Hypothalamus (tissue), 51 donors: ENCODE data around the gene CNKSR3.

Source experiments
- DNase-seq, 51 donors: peaks; one replicate each; lab custom pipeline; 2025; lab: John Stamatoyannopoulos, UW

Gene CNKSR3

GRCh38 chr6:154390034-154390433 is 120.5 kb downstream of the CNKSR3 start:
- DNase-seq: no peak

- no peak for DNase-seq
Observed at GRCh38 chr6:154388803-154389202, 121.7 kb downstream of the CNKSR3 start.

GRCh38 chr6:154386848-154387717 is 123.4 kb downstream of the CNKSR3 start:
- DNase-seq: no peak

- DNase-seq: no peak
Observed at GRCh38 chr6:154384191-154384590, 126.3 kb downstream of the CNKSR3 start.

- DNase-seq: no peak
Observed at GRCh38 chr6:154383273-154383672, 127.2 kb downstream of the CNKSR3 start.

- no peak for DNase-seq
Observed at GRCh38 chr6:154382740-154383139, 127.7 kb downstream of the CNKSR3 start.

GRCh38 chr6:154381548-154381947 is 128.9 kb downstream of the CNKSR3 start:
- DNase-seq: no peak

DNA sequence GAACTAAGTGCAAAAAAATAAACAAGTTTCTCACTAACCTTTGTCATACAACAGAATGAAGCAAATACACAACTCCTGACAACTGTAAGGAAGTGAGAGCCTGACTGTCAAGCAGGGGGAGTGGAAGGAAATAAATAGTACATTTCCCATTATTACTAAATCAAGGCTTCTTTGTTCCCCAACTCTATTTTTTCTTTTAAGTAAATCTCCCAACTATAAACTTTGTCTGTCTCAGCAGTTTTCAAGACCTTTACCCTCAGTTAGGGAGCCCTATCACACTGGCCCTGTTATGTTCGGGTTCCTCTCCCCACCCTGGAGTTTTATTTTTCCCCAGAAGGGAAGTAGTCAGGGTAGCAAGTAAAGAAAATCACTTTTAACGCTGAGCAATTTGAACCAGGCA is 129.7 kb downstream of the CNKSR3 start:
- no peak for DNase-seq

GRCh38 chr6:154379585-154379984 is 130.9 kb downstream of the CNKSR3 start:
- no peak for DNase-seq

GRCh38 chr6:154378518-154378917 is 132.0 kb downstream of the CNKSR3 start:
- DNase-seq: no peak

GRCh38 chr6:154377726-154378125 is 132.8 kb downstream of the CNKSR3 start:
- no peak for DNase-seq

- no peak for DNase-seq
Observed at GRCh38 chr6:154373971-154374370, 136.5 kb downstream of the CNKSR3 start.

DNA sequence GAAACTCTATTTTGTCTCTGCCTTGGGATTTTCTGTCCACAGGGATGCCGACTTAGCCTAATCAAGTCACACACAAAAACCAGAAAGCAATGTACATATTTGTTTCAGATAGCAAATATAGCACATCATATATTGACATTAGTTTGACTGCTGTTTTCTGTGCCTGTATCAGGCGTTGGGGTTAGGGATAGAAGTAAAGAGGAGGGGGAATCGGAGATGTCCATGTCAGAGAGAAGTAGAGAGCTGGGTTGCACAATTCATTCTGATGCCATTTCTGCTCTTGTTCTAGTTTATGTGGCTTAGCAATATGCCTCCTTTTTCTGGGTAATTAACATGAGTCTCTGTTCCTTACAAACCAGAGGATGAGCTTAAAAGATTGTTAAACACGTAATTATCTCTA is 139.2 kb downstream of the CNKSR3 start:
- no peak for DNase-seq

DNA sequence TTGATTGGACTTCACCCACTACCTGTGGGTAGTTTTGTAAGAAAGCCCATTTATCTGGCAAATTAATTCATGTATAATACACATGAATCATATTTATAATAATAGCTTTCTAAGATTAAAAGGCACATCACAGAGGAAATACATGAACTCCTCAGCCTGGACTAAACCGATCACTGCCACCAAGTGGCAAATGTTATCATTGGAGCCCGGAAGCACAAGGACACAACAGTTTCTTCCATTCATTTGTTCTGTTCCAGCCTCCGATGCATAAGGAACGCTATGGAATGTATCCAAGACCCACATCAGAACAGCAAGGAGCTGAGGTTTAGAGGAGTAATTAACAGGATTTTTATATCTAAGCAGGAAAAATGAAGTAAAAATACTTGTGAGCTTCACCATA is 139.9 kb downstream of the CNKSR3 start:
- DNase-seq: peak in 21 of 51 donors; percentile 5 to 59 (median 16)

DNA sequence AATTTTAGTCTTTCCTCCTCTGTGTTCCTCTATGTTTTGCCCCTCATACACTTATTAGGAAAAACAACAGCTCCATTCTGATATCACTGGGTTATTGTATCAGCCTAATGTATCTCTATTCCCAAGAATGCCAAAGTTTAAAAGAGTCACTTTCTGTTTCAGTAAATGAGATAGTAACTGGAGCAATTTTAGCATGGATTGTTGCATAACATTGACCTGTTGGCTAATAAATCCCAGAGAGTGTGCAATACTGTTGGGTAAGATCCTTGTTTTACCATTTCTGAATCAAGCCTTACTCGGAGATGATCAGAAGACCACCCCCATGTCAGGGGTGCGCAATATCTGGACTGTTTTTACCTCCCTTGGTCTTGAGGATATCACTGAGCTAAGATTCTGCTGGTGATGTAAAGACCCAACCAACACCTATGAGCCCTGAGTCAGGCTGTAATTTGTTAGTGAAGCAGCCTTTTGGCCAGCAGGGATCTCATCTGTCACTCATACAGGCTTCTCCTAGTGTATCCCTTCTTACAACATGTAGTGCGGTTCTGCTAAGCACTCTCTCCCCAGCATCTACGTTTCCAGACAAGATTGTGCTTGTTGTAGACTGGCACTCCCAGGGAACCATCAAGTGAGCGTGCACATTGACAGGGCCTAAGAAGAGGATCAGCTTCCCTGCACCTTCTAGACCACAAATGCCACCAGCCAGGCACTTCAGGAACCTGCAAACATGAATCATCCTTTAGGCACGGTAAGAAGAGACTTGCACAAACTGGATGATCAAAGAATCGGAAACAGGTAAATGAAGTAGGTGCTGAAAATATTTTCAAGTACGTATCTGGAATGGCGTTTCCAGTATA is 142.4 kb downstream of the CNKSR3 start:
- DNase-seq: no peak

DNA sequence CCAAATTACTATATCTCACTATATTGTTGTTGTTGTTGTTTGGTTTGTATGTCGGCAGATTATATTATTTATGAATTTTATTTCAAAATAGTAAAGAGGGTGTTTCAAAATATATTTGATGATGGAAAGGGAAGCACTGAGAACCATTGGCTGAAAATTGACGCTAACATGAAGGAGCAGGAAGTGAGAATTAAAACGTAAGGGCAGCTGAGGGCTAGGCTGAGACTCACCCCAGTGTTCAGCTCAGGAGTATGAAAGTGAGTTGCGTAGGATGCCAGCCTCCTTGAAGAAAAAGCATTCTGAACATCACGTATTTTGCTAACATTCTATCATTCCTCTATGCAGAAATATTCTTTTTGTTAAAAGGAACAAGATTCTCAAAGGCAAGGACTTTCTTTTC is 143.1 kb downstream of the CNKSR3 start:
- no peak for DNase-seq

DNA sequence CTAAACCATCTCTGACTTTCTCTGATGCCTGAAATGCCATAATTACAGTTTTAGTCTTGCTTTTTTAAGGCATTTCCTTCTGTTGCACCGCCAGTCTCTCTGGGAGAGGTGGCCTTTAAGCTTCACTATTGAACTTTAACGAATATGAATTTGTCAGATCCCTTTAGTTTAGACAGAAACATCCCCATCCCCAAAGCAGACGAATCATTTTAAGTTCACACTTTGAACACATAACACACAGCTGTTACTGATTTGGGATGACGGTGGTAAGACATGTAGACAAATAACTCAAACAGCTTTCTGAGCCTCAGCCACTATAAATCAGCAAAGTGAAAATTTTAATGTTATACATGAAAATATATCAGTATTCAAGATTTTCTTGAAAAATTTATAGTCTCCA is 146.7 kb downstream of the CNKSR3 start:
- DNase-seq: no peak

DNA sequence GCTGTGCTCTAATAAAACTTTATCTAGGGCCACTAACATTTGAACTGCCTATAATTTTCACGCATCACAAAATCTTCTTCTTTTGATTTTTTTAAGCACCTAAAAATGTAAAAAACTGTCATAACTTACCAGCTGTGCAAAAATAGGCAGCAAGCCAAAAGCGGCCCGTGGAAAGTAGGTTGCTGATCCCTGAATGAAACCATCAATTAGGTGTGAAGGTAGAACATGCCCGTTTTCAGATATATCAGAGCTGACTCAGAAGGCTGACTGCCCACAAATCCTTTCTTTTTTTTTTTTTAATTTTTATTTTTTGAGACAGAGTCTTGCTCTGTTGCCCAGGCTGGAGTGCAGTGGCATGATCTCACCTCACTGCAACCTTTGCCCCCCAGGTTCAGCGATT is 149.0 kb downstream of the CNKSR3 start:
- no peak for DNase-seq

DNA sequence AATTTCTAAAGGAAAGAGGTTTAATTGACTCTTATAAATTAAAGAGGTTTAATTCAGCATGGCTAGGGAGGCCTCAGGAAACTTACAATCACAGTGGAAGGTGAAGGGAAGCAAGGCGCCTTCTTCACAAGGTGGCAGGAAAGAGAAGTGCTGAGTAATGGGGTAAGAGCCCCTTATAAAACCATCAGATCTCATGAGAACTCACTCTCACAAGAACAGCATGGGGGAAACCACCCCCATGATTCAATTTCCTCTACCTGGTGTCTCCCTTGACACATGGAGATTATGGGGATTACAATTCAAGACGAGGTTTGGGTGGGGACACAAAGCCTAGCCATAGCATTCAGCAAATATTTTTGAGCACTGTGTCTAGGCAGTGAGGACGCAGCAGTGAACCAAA is 150.0 kb downstream of the CNKSR3 start:
- no peak for DNase-seq

DNA sequence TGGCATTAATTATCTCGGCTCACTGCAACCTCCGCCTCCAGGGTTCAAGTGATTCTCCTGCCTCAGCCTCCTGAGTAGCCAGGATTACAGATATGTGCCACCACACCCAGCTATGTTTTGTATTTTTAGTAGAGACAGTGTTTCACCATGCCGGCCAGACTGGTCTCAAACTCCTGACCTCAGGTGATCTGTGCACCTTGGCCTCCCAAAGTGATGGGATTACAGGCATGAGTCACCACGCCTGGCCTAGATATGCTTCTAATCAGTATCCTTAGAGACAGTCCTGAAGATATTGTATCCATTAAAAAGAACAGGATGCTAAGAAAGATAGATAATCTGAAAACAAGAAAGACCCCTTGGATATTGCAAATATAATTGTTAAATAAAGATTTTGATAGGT is 150.8 kb downstream of the CNKSR3 start:
- DNase-seq: no peak

GRCh38 chr6:154359161-154359574 is 151.3 kb downstream of the CNKSR3 start:
- peak in 1 of 51 donors; percentile 29 for DNase-seq
